Transverse colon (tissue), 4 donors: ENCODE data around the gene KCTD16. TPM values are rescaled to one million over a fixed set of nuclear protein-coding genes. Genes with fewer than 3 reads are reported as not detected.
A peak's percentile ranks its signal among the peaks of the same experiment; 100 is the strongest.

Source experiments
- DNase-seq: peaks from one replicate; pipeline ENCODE4 v3.0.0-alpha.2; 2019
- H3K27ac ChIP-seq, 4 donors: fragments of 200-600 bp; sonication (generic); 2 replicates each; pipeline ENCODE4 v1.5.1; 2016 to 2018; ENCODE audit warnings: inconsistent platforms in 4 of 4
- H3K27me3 ChIP-seq: fragments of 200-600 bp; sonication (generic); 2 replicates; pipeline ENCODE4 v1.5.1; 2017; ENCODE audit warnings: inconsistent platforms
- H3K36me3 ChIP-seq, 4 donors: fragments of 200-600 bp; sonication (generic); 2 replicates each; pipeline ENCODE4 v1.5.1; 2017 to 2019; ENCODE audit warnings: inconsistent platforms in 4 of 4
- H3K4me1 ChIP-seq, 4 donors: fragments of 200-600 bp; sonication (generic); 2 replicates each; pipeline ENCODE4 v1.5.1; 2017 to 2020; ENCODE audit warnings: inconsistent platforms in 4 of 4
- H3K4me3 ChIP-seq, 4 donors: fragments of 200-600 bp; sonication (generic); 1 replicate in 1 of 4; 2 replicates in 3 of 4; pipeline versions ENCODE4 v1.5.1 to v1.6.1; 2017 to 2019; ENCODE audit warnings: inconsistent platforms in 4 of 4
- H3K9me3 ChIP-seq, 2 donors: fragments of 200-600 bp; sonication (generic); 2 replicates each; pipeline ENCODE4 v1.5.1; 2017 to 2019; ENCODE audit warnings: inconsistent platforms in 2 of 2
- EP300 ChIP-seq: sonication (generic); formaldehyde crosslinking; IDR thresholded peaks from one replicate; pipeline ENCODE4 v1.6.1; 2017; ENCODE audit warnings: antibody characterized with exemption, low read depth
- POLR2A ChIP-seq: fragments of 450-650 bp; IDR thresholded peaks from one replicate; pipeline ENCODE4 v1.6.1; 2016; ENCODE audit warnings: antibody characterized with exemption, mild to moderate bottlenecking, moderate library complexity
- POLR2AphosphoS5 ChIP-seq, 3 donors: sonication (generic); formaldehyde crosslinking; IDR thresholded peaks; one replicate each; pipeline ENCODE4 v1.6.1; 2016; ENCODE audit warnings: antibody characterized with exemption in 3 of 3
- WGBS, 2 donors: methylation state at CpG; one replicate each; pipeline ENCODE4 v1.1.5; 2018; ENCODE audit warnings: low coverage in 1 of 2; 5-methylcytosine and 5-hydroxymethylcytosine counted together
- in situ Hi-C, 4 donors: fragments of 200-750 bp; cut with MboI; loops; one replicate each; pipeline versions ENCODE4 v1.15.0 to v1.15.1; 2017; ENCODE audit warnings: low sequenced_read_pairs in 3 of 4, low pct_ligation_motif_present in 1 of 4, low pct_unique_long_range_greater_than_20kb in 1 of 4
- intact Hi-C: fragments of 100-400 bp; cut with DNase I; formaldehyde crosslinking; loops from one replicate; pipeline ENCODE4 v1.15.1; 2023; ENCODE audit warnings: low total_unique reads
- total RNA-seq, 4 donors: library from RNA; depleted of rRNA; stranded (reverse); fragments of >200 nt; gene quantifications; one replicate each; pipeline ENCODE4 v1.1.0, GENCODE V29; 2016
- TF ChIP-seq, protein P1 (sequence below), 5 experiments: fragments of 200-600 bp in 3 of 5; fragments of 450-650 bp in 2 of 5; sonication (generic) in 3 of 5; IDR thresholded peaks; 1 replicate in 2 of 5; 2 replicates in 3 of 5; pipeline ENCODE4 v1.5.1; 2016 to 2017; ENCODE audit warnings: antibody characterized with exemption in 5 of 5, inconsistent platforms in 3 of 5, mild to moderate bottlenecking in 2 of 5, moderate library complexity in 1 of 5

The KCTD16 gene
- total RNA-seq, 4 donors from 2014 or later, result under 0.01 to 0.14 TPM; not detected in 2

DNA sequence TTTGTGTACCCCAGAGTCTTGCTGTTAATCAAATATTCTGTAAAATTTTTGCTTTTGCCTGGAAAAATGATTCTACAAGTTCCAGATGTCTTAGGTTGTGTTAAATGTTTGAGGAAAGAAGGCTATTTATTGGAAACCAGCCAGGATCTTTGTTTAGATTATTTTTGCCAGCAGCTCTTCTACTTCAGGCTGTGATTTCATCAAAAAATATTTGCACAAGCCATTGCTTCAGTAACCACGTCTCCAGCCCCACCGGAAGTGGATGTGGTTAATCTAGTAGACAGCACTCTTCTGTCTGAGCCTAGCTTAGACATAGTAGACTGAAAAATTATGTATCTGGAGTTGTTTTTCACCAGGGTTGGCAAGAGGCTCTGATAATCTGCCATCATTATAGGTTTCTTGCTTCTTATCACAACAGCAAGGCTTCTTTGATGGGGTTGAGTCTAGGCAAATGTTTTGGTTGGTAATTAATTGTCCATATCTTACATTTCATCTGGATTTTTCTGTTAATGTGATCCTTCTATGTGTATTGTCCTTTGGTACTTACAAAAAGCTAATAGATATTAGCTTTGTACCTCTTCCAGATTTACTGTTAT, 17.1 kb downstream of the KCTD16 start:
- Histone ChIP-seq H3K36me3 (no peaks in the 10 kb centered on the region), H3K27ac (peak overlapping the region; percentile 45 to 57 (median 48)), H3K4me1 (peaks cover 0 to 31% (median 5%) of the 10 kb centered on the region in 4 donors), H3K4me3 (no peak overlapping the region), H3K27me3 (no peaks in the 10 kb centered on the region), H3K9me3 (no peaks in the 10 kb centered on the region)
- in situ Hi-C loops, result no loop called here
- intact Hi-C loops, result no loop called here
- TF ChIP-seq, protein P1, sequence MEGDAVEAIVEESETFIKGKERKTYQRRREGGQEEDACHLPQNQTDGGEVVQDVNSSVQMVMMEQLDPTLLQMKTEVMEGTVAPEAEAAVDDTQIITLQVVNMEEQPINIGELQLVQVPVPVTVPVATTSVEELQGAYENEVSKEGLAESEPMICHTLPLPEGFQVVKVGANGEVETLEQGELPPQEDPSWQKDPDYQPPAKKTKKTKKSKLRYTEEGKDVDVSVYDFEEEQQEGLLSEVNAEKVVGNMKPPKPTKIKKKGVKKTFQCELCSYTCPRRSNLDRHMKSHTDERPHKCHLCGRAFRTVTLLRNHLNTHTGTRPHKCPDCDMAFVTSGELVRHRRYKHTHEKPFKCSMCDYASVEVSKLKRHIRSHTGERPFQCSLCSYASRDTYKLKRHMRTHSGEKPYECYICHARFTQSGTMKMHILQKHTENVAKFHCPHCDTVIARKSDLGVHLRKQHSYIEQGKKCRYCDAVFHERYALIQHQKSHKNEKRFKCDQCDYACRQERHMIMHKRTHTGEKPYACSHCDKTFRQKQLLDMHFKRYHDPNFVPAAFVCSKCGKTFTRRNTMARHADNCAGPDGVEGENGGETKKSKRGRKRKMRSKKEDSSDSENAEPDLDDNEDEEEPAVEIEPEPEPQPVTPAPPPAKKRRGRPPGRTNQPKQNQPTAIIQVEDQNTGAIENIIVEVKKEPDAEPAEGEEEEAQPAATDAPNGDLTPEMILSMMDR (IDR thresholded peaks at IDR 0.05), result no peak
- WGBS, 2 donors, result 6 to 13% methylated on average over 2 of the region's 2 CpGs
- peak; percentile 69 for DNase-seq

DNA sequence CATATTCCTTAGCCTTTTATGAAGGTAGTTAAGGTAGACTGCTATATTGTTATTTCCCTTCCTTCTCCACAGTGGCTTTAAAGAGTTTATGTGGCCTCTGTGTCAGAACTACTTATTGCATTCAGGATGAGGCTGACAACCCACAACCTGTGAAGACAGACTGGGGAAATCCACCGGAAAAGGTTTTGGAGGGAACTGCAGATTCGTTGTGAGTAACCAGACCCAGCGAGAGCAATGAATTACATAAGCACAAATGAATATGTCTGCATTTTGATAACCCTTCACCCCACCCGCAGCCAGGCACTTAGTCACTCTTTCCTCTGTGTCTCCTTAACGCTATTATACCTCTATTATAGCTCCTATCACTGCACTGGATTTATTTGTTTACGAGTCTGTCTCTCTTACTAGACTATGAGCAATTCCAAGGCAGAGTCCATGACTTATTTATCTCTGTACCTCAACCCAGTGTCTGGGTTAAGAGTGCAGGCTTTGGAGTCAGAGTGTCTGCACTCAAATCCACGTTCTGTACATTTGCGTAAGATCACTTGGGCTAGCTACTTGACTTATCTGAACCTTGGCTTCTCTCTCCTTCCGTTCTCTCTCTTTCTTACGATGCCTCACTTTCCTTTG, 19.2 kb downstream of the KCTD16 start:
- intact Hi-C loops (no loop called here), in situ Hi-C loops (no loop called here)
- WGBS, 2 donors, result 38 to 57% methylated on average over 4 to 10 of the region's 10 CpGs
- Histone ChIP-seq H3K4me3 (no peak overlapping the region), H3K27ac (peak overlapping the region in 3 of 4 donors; percentile 8 to 40 (median 10)), H3K9me3 (no peaks in the 10 kb centered on the region), H3K27me3 (no peaks in the 10 kb centered on the region), H3K36me3 (no peaks in the 10 kb centered on the region), H3K4me1 (peaks cover 0 to 31% (median 5%) of the 10 kb centered on the region in 4 donors)
- TF ChIP-seq POLR2AphosphoS5 (IDR thresholded peaks at IDR 0.05) (no peak), EP300 (no peak), POLR2A (no peak)
- TF ChIP-seq, protein P1 (IDR thresholded peaks at IDR 0.05), result no peak
- peak; percentile 53 for DNase-seq

DNA sequence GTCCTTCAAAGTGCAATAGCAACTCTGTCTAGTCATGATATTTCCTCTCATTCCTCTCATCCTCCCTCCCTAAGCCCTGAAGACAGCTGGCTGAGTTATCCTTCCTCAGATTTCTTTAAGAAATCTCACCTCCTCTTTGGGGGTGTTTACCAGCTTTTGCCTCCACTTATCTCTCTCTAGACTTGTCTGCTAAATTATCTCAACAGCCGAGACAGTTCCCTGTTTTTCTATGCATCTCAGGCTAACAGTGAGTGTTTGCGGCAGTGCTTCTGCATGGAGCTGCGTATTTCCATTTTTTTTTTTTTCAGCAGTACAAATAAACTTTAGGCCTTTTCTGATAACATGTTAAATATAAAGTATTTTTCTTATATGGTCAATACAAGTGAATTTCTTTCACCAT, 20.9 kb downstream of the KCTD16 start:
- intact Hi-C loops (no loop called here), in situ Hi-C loops (no loop called here)
- Histone ChIP-seq H3K4me1 (peaks cover 0 to 31% (median 5%) of the 10 kb centered on the region in 4 donors), H3K27ac (no peak overlapping the region), H3K36me3 (no peaks in the 10 kb centered on the region), H3K4me3 (no peak overlapping the region), H3K9me3 (no peaks in the 10 kb centered on the region), H3K27me3 (no peaks in the 10 kb centered on the region)
- DNase-seq, result no peak
- 52 to 91% methylated on average over 3 of the region's 3 CpGs for WGBS, 2 donors
- TF ChIP-seq POLR2A, result no peak
- no peak for TF ChIP-seq POLR2AphosphoS5 (IDR thresholded peaks at IDR 0.05)

DNA sequence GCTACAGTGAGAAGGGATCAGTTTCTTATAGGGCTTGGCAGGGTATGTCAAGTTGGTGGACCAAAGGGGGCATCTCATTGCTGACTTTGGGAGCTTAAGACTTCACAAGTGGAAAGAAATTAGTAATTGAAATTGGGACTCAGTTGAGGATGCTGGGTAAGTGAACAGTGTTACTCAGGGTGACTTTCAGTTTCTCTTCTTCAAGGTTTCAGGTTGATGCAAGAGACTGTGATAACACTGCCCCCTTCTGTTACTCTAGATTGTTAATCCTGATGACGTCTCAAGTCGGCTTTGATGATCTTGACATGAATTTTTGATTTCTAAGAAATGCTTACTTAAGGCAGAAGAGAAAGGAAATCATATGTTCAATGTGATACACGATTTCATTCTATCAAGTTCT, 21.3 kb downstream of the KCTD16 start:
- Histone ChIP-seq H3K4me1 (peaks cover 0 to 31% (median 5%) of the 10 kb centered on the region in 4 donors), H3K27me3 (no peaks in the 10 kb centered on the region), H3K4me3 (no peak overlapping the region), H3K36me3 (no peaks in the 10 kb centered on the region), H3K9me3 (no peaks in the 10 kb centered on the region), H3K27ac (no peak overlapping the region)
- DNase-seq, result no peak
- intact Hi-C loops (no loop called here), in situ Hi-C loops (no loop called here)
- WGBS, 2 donors, result 15 to 23% methylated on average over 3 of the region's 3 CpGs
- TF ChIP-seq, protein P1 (IDR thresholded peaks at IDR 0.05), result peak; percentile 24 to 37 (median 31)
- TF ChIP-seq EP300, result no peak
- no peak for TF ChIP-seq POLR2A
- no peak for TF ChIP-seq POLR2AphosphoS5 (IDR thresholded peaks at IDR 0.05)
